H1 (cell line): ENCODE measurements around the gene YIPF1. TPM values are rescaled to one million over a fixed set of nuclear protein-coding genes. Genes with fewer than 3 reads are reported as not detected.

Experiments
- CTCF ChIA-PET: fragments of 300-600 bp; sonication (Branson Sonifier 250); formaldehyde crosslinking; loops from one replicate; lab custom pipeline; 2021; ENCODE audit not compliant: partially characterized antibody; lab: Charles Lee
- POLR2A ChIA-PET: fragments of 300-600 bp; sonication (Branson Sonifier 250); formaldehyde crosslinking; loops from one replicate; lab custom pipeline; 2021; ENCODE audit warnings: inconsistent platforms; ENCODE audit not compliant: partially characterized antibody; lab: Charles Lee
- DNase-seq, 2 experiments: peaks; one replicate each; pipeline versions ENCODE4 v3.0.0 to v3.0.0-alpha.2; 2010 to 2022; ENCODE audit warnings: low spot score in 2 of 2, low read depth in 1 of 2, mixed read lengths in 1 of 2
- FAIRE-seq: peaks from 2 replicates; lab custom pipeline; 2011; peaks lifted over from hg19 to GRCh38; lab: Jason Lieb, UNC
- H2AFZ ChIP-seq: 2 replicates; pipeline ENCODE4 v1.8.1; 2012; ENCODE audit warnings: low read length, inconsistent platforms
- H2AK5ac ChIP-seq: 2 replicates; pipeline ENCODE4 v1.6.1; 2013; ENCODE audit warnings: low read depth, low read length
- H2BK120ac ChIP-seq: replicated peaks from 2 replicates; pipeline ENCODE3; 2013; ENCODE audit warnings: low read depth, low read length, inconsistent platforms
- H2BK12ac ChIP-seq: 2 replicates; pipeline ENCODE4 v1.6.1; 2013; ENCODE audit warnings: low read depth, low read length
- H2BK15ac ChIP-seq: 2 replicates; pipeline ENCODE4 v1.6.1; 2013; ENCODE audit warnings: low read length
- H2BK20ac ChIP-seq: 2 replicates; pipeline ENCODE4 v1.6.1; 2013; ENCODE audit warnings: low read length
- H2BK5ac ChIP-seq: 2 replicates; pipeline ENCODE4 v1.6.1; 2013; ENCODE audit warnings: low read depth, low read length
- H3K14ac ChIP-seq: 2 replicates; pipeline ENCODE4 v1.6.1; 2013; ENCODE audit warnings: inconsistent platforms; ENCODE audit not compliant: insufficient read length
- H3K18ac ChIP-seq: 2 replicates; pipeline ENCODE4 v1.6.1; 2013; ENCODE audit warnings: low read length; ENCODE audit errors: extremely low read depth
- H3K23ac ChIP-seq: 2 replicates; pipeline ENCODE4 v1.6.1; 2013; ENCODE audit warnings: inconsistent platforms; ENCODE audit not compliant: insufficient read length
- H3K23me2 ChIP-seq: 2 replicates; pipeline ENCODE4 v1.6.1; 2013; ENCODE audit warnings: low read depth, low read length
- H3K27ac ChIP-seq: 2 replicates; pipeline ENCODE4 v1.6.1; 2011; ENCODE audit warnings: low read depth, low read length, inconsistent platforms
- H3K27me3 ChIP-seq, 4 experiments: replicated peaks in 1 of 4; 1 replicate in 1 of 4; 2 replicates in 3 of 4; pipeline versions ENCODE4 v1.6.1 to v1.8.1; 2011 to 2013; ENCODE audit warnings: low read length in 3 of 4, mild to moderate bottlenecking in 3 of 4, inconsistent platforms in 2 of 4, mixed read lengths in 2 of 4, moderate library complexity in 1 of 4; ENCODE audit not compliant: control insufficient read depth in 3 of 4, insufficient read depth in 3 of 4; ENCODE audit errors: extremely low read depth in 1 of 4
- H3K36me3 ChIP-seq, 4 experiments: 2 replicates each; pipeline versions ENCODE4 v1.6.1 to v1.8.1; 2011 to 2013; ENCODE audit warnings: mild to moderate bottlenecking in 4 of 4, low read length in 3 of 4, moderate library complexity in 2 of 4, control low read depth in 1 of 4, inconsistent platforms in 1 of 4; ENCODE audit not compliant: insufficient read depth in 4 of 4, control insufficient read depth in 2 of 4
- H3K4ac ChIP-seq: replicated peaks from 2 replicates; pipeline ENCODE3; 2013; ENCODE audit warnings: low read length, low read depth, mixed read lengths, inconsistent platforms; ENCODE audit not compliant: insufficient read length
- H3K4me1 ChIP-seq, 4 experiments: replicated peaks in 1 of 4; 1 replicate in 1 of 4; 2 replicates in 3 of 4; pipeline versions ENCODE4 v1.6.1 to v1.8.1; 2011 to 2013; ENCODE audit warnings: low read length in 3 of 4, inconsistent platforms in 2 of 4, mixed read lengths in 1 of 4; ENCODE audit not compliant: insufficient read depth in 4 of 4, control insufficient read depth in 3 of 4
- H3K4me2 ChIP-seq, 2 experiments: 2 replicates each; pipeline versions ENCODE4 v1.6.1 to v1.8.1; 2011 to 2013; ENCODE audit warnings: low read depth in 2 of 2, low read length in 2 of 2, control low read depth in 1 of 2, inconsistent platforms in 1 of 2, mild to moderate bottlenecking in 1 of 2; ENCODE audit not compliant: insufficient read depth in 1 of 2
- H3K4me3 ChIP-seq, 4 experiments: fragments of 200-600, 300-600 bp in 1 of 4; sonication (generic), shearing (Covaris generic), sonication (Bioruptor Twin) in 1 of 4; 2 replicates each; pipeline versions ENCODE4 v1.5.1 to v1.8.1; 2011 to 2016; ENCODE audit warnings: low read length in 4 of 4, low read depth in 3 of 4, control low read depth in 2 of 4, inconsistent platforms in 2 of 4, mild to moderate bottlenecking in 2 of 4, mixed read lengths in 1 of 4, moderate library complexity in 1 of 4; ENCODE audit not compliant: insufficient read depth in 2 of 4; ENCODE audit errors: extremely low read depth in 1 of 4
- H3K56ac ChIP-seq: replicated peaks from 2 replicates; pipeline ENCODE3; 2013; ENCODE audit warnings: low read depth, mild to moderate bottlenecking, mixed read lengths, low read length, inconsistent platforms; ENCODE audit not compliant: insufficient read length
- H3K79me1 ChIP-seq: 2 replicates; pipeline ENCODE4 v1.6.1; 2013; ENCODE audit warnings: low read depth, low read length, control low read depth
- H3K79me2 ChIP-seq, 2 experiments: 2 replicates each; pipeline versions ENCODE4 v1.6.1 to v1.8.1; 2012 to 2013; ENCODE audit warnings: low read length in 2 of 2, mild to moderate bottlenecking in 2 of 2, inconsistent platforms in 1 of 2; ENCODE audit not compliant: insufficient read depth in 2 of 2, control insufficient read depth in 1 of 2
- H3K9ac ChIP-seq, 4 experiments: replicated peaks in 1 of 4; 1 replicate in 1 of 4; 2 replicates in 3 of 4; pipeline versions ENCODE4 v1.6.1 to v1.8.1; 2011 to 2013; ENCODE audit warnings: low read depth in 3 of 4, low read length in 3 of 4, control low read depth in 2 of 4, mild to moderate bottlenecking in 2 of 4, moderate library complexity in 2 of 4, inconsistent platforms in 1 of 4; ENCODE audit errors: extremely low read depth in 1 of 4
- H3K9me3 ChIP-seq, 2 experiments: 2 replicates each; pipeline versions ENCODE4 v1.6.1 to v1.8.1; 2012 to 2013; ENCODE audit warnings: mild to moderate bottlenecking in 2 of 2, moderate library complexity in 2 of 2, control low read depth in 1 of 2, inconsistent platforms in 1 of 2, low read depth in 1 of 2, low read length in 1 of 2, mixed read lengths in 1 of 2; ENCODE audit not compliant: insufficient read depth in 2 of 2
- H4K20me1 ChIP-seq, 2 experiments: replicated peaks in 1 of 2; 2 replicates each; pipeline versions ENCODE3 to v1.8.1; 2011 to 2013; ENCODE audit warnings: inconsistent platforms in 2 of 2, low read length in 2 of 2, mild to moderate bottlenecking in 1 of 2; ENCODE audit not compliant: insufficient read depth in 2 of 2, control insufficient read depth in 1 of 2
- H4K5ac ChIP-seq: 2 replicates; pipeline ENCODE4 v1.6.1; 2013; ENCODE audit warnings: low read length, low read depth, mixed read lengths, inconsistent platforms; ENCODE audit not compliant: insufficient read length
- H4K8ac ChIP-seq: 2 replicates; pipeline ENCODE4 v1.8.0; 2013; ENCODE audit warnings: mild to moderate bottlenecking, moderate library complexity, low read length, inconsistent platforms; ENCODE audit not compliant: insufficient read depth; ENCODE audit errors: extremely low read depth
- H4K91ac ChIP-seq: replicated peaks from 2 replicates; pipeline ENCODE3; 2013; ENCODE audit warnings: low read length, mixed read lengths, inconsistent platforms; ENCODE audit not compliant: insufficient read length
- BACH1 ChIP-seq: IDR thresholded peaks from 2 replicates; pipeline ENCODE4 v1.6.1; 2012; ENCODE audit warnings: low read length, improper control_type of control experiment
- SIN3A ChIP-seq, 2 experiments: IDR thresholded peaks in 1 of 2; conservative IDR thresholded peaks in 1 of 2; 2 replicates each; pipeline ENCODE4 v1.6.1; 2011 to 2012; ENCODE audit warnings: low read length in 2 of 2, improper control_type of control experiment in 1 of 2, low read depth in 1 of 2, mild to moderate bottlenecking in 1 of 2
- WGBS, 2 experiments: shearing (Covaris generic) in 1 of 2; methylation state at CpG; one replicate each; pipeline versions ENCODE4 v1.1.6 to v1.1.7; 2013 to 2015; ENCODE audit warnings: low lambda C conversion rate in 2 of 2, mixed read lengths in 2 of 2, inconsistent platforms in 1 of 2, low coverage in 1 of 2, missing lambda C conversion rate in 1 of 2; ENCODE audit not compliant: insufficient replicate concordance in 2 of 2, insufficient coverage in 1 of 2, insufficient read length in 1 of 2; ENCODE audit errors: extremely low coverage in 1 of 2, missing lambda C conversion rate in 1 of 2; 5-methylcytosine and 5-hydroxymethylcytosine counted together
- polyA plus RNA-seq, 7 experiments: library from polyadenylated mRNA; depleted of rRNA in 3 of 7; stranded (reverse) in 5 of 7; unstranded in 2 of 7; fragments of >200 nt in 5 of 7; fragments of 200-250 nt in 2 of 7; gene quantifications; 1 replicate in 5 of 7; 2 replicates in 1 of 7; 4 replicates in 1 of 7; pipeline versions ENCODE4 v1.2.1 to v1.2.3, GENCODE V29; 2011 to 2013; ENCODE audit warnings: missing spikeins in 2 of 7, mixed read lengths in 2 of 7
- total RNA-seq: library from RNA; stranded (reverse); fragmentation: NEBNext Ultra II Directional; extraction: Animal tissue kit (Norgen Biotek cat#: 25700); gene quantifications from 2 replicates; pipeline ENCODE4 v1.2.1, GENCODE V29; 2021

Gene YIPF1
- total and polyA plus RNA-seq, 2 of the 8 experiments (the other 6 are each of a cell fraction or from before 2014, with no cell fraction given), result 31.8 to 53.7 TPM

DNA sequence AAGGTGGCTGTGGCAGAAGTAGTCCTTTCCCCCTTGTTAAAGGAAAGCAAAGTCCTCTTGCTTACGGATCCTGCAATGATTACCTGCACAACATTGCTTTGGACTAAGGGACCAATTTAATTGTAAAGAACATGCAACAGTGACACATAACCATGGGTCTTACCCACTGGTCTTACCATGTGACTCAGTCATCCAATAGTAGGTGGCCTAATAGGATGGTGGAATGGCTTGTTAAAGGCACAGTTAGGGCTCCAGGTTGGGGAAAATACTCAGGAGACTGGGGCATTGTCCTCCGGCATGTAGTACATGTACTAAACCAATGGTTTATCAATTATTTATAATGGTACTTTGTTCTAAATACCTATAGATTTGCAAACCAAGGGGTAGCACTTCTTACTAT is 2.1 kb upstream of the YIPF1 start:
- no peak overlapping the region for H2BK15ac ChIP-seq
- no peaks in the 10 kb centered on the region for H3K9me3 ChIP-seq
- H3K36me3 ChIP-seq, result peaks cover 0 to 3% (median under 1%) of the 10 kb centered on the region in 4 experiments; a peak in 3 of 8 replicates
- no peaks in the 10 kb centered on the region; a peak in 1 of 7 replicates for H3K27me3 ChIP-seq
- H3K4me2 ChIP-seq, result no peak overlapping the region
- FAIRE-seq, result no peak
- no peak overlapping the region for H3K18ac ChIP-seq
- no peak overlapping the region for H3K9ac ChIP-seq
- no peak overlapping the region; the same call in 1 of the 2 replicates for H2BK12ac ChIP-seq
- H2AFZ ChIP-seq, result no peak overlapping the region; the same call in 1 of the 2 replicates
- no peak overlapping the region for H3K27ac ChIP-seq
- H3K56ac ChIP-seq, result no peak overlapping the region
- H3K14ac ChIP-seq, result no peak overlapping the region
- no peak overlapping the region for H2BK120ac ChIP-seq
- H3K4me3 ChIP-seq, result no peak overlapping the region
- no peak for DNase-seq
- no peaks in the 10 kb centered on the region for H4K20me1 ChIP-seq
- CTCF ChIA-PET, result interaction anchor here (1.0 to 2.6 kb wide), 2 partner anchors 13 to 67 kb away, joined by 6 read pairs; no protein-coding TSS in a partner anchor
- TF ChIP-seq SIN3A (conservative IDR thresholded peaks at IDR 0.05 in 1 of 2, IDR thresholded peaks at IDR 0.05 in 1 of 2; ENCODE audit: low read depth in 1 of 2, low read length in 2 of 2), result no peak
- TF ChIP-seq BACH1, result no peak
- H4K91ac ChIP-seq, result no peak overlapping the region
- no peak overlapping the region for H2BK20ac ChIP-seq
- H4K8ac ChIP-seq, result no peak overlapping the region
- H3K4ac ChIP-seq, result no peak overlapping the region
- peaks cover 1% of the 10 kb centered on the region; the same call in 1 of the 2 replicates for H3K23me2 ChIP-seq
- H2BK5ac ChIP-seq, result no peak overlapping the region
- H4K5ac ChIP-seq, result no peak overlapping the region
- no peak overlapping the region for H2AK5ac ChIP-seq
- H3K4me1 ChIP-seq, result peaks cover 0 to 7% (median 2%) of the 10 kb centered on the region in 4 experiments; a peak in 3 of 7 replicates
- POLR2A ChIA-PET, result no interaction called here
- WGBS, 2 experiments, result 68% methylated on average over 2 of the region's 2 CpGs; no CpG with 5 or more reads in 1 of the 2 experiments
- H3K23ac ChIP-seq, result no peak overlapping the region
- H3K79me2 ChIP-seq, result no peaks in the 10 kb centered on the region
- no peaks in the 10 kb centered on the region for H3K79me1 ChIP-seq
